ENCODE data around the gene ULK3.

The ULK3 gene

DNA sequence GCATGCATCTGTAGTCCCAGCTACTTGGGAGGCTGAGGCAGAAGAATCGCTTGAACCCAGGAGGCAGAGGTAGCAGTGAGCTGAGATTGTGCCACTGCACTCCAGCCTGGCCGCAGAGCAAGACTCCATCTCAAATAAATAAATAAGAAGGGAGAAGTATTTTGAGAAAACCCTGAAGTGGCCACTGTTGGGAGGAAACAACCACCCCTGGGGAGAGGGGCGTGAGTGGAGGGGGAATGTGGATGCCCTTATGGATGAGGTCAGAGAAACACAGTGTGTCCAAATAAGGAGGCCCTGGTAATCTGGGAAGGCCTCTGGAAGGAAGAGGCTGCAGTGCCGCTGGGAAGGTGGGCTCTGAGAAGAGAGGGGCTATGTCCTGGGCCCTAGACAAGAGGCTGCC is 20.7 kb downstream of the ULK3 start:
- DNase-seq (ENCODE audit: low spot score) = no peak

DNA sequence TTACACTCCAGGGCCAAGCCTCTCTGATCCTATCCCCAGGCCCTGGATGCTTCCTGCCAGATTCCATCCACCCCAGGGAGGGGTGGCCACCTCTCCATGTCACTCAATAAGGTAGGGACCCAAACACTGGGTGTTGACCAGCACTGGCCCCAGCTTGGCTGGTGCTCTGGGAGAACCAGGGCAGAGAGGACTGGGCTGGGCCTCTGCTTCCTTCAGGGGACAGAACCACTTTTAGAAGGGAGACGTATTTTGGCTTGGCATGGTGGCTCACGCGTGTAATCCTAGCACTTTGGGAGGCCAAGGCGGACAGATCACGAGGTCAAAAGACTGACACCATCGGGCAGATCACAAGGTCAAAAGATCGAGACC is 21.2 kb downstream of the ULK3 start:
- DNase-seq (ENCODE audit: low spot score) = no peak

- DNase-seq (ENCODE audit: low spot score) = no peak
These were observed 21.7 kb downstream of the ULK3 start for GRCh38 chr15:74821091-74821789.

DNA sequence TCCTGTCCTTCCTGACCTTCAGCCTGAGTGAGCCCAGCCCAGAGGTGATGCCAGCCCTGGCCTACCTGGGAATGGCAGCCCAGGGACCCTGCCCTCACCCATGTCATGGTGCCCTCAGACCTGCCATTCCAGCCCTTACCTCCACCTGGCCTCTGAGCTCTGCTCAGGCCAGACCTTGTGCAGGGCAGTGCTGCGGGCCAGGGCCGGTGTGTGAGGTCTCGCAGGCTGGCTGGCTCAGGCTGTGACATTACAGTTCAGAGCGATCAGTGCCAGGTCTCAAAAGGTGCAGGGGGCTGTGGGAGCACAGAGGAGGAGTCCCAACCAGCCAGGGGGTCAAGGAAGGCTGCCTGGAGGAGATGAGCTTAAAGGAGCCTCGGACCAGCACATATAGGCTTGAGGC is 22.9 kb downstream of the ULK3 start:
- no peak for DNase-seq (ENCODE audit: low spot score)

- DNase-seq (ENCODE audit: low spot score) = no peak
These were observed 25.6 kb downstream of the ULK3 start for GRCh38 chr15:74817370-74817737.

GRCh38 chr15:74816624-74817369 is 26.2 kb downstream of the ULK3 start:
- DNase-seq (ENCODE audit: low spot score) = no peak

- DNase-seq (ENCODE audit: low spot score) = no peak
These were observed 27.0 kb downstream of the ULK3 start for GRCh38 chr15:74815961-74816360.

DNA sequence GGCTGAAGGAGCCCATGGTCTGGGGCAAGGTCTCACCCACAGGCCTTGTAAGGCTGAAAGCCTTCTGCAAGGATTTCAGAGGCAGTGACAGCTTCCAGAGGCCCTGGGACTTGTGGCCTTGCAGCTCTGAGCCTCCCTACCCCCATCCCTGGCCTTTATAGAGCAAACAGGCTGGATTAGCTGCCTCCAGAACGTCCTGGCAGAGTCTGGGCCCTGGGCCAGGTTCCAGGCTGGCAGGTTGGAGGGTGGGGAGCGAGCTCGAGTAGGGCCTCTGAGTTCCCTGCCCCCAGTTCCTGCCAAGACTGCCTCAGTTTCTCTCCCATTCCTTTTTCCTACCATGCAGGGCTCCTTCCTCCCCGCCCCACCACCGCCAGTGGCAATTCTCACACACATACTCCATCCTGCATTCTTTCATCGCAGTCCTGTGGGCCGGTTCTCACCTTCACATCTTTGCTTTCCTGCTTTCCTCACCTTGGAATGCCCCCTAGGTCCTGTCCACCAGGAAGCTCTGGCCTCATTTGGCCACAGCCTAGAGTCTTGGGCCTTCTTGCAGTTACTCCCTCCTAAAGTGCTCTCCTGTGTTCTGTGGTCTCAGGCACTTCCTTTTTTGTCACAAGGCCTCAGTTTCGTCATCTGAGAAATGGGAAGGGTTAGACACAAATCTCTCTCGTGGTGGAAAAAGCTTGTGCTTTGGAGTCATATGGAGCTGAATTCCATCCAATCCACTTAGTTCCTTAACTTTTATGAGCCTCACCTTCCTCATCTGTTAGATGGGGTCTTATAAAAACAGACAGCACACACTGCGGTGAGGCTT is 27.6 kb downstream of the ULK3 start:
- DNase-seq (ENCODE audit: low spot score) = no peak

- no peak for DNase-seq (ENCODE audit: low spot score)
These were observed 30.4 kb downstream of the ULK3 start, which contains the start of gene LMAN1L for GRCh38 chr15:74812533-74812932. Gene LMAN1L (plus strand): TSS chr15:74812835. CDS start chr15:74812855, 20 bp downstream.

DNA sequence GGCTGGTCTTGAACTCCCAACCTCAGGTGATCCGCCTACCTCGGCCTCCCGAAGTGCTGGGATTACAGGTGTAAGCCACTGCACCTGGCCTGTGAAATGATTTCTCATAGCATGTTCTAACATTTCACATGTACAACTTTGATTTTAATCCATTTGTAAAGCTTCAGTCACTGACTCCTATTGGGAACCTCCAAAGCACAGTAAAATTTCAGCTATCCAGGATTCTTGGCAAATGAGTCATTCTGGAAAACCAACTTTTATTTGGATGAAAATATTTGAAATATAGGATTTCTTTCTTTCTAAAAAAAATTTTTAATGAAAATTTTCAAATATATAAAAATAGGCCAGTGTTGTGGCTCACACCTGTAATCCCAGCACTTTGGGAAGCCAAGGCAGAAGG is 33.0 kb downstream of the ULK3 start:
- DNase-seq (ENCODE audit: low spot score) = no peak

DNA sequence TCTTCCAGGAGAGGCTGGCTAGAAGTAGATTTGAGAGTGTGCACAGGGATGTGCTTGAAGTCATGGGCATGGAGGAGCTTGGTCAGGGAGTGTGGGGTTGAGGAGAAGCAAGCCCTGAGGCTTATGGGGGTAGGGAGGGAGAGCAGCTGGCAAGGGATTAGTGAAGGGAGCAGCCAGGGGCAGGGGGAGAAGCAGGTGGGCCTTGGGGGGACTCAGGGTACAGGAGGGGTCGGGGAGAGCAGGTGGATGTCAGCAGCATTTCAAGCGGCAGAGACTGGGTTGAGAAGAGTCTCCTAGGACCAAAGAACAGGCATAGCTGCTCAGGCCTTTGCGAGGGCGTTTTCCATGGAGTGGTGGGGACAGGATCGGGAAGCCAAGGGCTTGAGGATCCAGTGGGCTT is 33.7 kb downstream of the ULK3 start:
- DNase-seq (ENCODE audit: low spot score) = no peak

- no peak for DNase-seq (ENCODE audit: low spot score)
These were observed 34.1 kb downstream of the ULK3 start for GRCh38 chr15:74808840-74809229.

- DNase-seq (ENCODE audit: low spot score) = no peak
These were observed 34.7 kb downstream of the ULK3 start for GRCh38 chr15:74808078-74808839.

GRCh38 chr15:74807282-74807681 is 35.7 kb downstream of the ULK3 start:
- no peak for DNase-seq (ENCODE audit: low spot score)

- no peak for DNase-seq (ENCODE audit: low spot score)
These were observed 38.0 kb downstream of the ULK3 start for GRCh38 chr15:74804935-74805334.

DNA sequence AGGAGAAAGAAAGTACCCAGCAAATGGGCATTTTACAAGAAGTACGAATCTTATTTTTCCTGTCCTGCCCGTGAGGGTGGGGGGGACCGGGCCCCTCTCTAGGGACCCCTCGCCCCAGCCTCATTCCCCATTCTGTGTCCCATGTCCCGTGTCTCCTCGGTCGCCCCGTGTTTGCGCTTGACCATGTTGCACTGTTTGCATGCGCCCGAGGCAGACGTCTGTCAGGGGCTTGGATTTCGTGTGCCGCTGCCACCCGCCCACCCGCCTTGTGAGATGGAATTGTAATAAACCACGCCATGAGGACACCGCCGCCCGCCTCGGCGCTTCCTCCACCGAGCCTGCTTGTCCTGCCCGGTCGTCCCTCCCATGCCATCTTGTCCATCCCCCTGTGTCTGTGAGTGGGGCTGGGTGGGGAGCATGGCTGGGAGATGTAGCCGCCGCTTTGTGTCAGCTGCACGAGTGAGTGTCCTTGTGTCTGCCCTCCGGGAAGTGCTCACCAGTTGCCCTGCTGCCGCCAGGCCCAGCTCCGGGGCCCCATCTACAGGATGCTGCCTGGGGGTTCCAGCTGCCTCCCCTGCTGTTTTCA is 40.0 kb downstream of the ULK3 start:
- DNase-seq (ENCODE audit: low spot score) = no peak

DNA sequence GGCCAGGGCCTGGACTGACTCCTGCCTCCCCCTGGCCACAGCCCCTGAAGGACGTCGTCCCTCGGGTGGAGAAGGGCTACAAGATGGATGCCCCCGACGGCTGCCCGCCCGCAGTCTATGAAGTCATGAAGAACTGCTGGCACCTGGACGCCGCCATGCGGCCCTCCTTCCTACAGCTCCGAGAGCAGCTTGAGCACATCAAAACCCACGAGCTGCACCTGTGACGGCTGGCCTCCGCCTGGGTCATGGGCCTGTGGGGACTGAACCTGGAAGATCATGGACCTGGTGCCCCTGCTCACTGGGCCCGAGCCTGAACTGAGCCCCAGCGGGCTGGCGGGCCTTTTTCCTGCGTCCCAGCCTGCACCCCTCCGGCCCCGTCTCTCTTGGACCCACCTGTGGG is 40.7 kb downstream of the ULK3 start:
- DNase-seq (ENCODE audit: low spot score) = no peak

- DNase-seq (ENCODE audit: low spot score) = no peak
These were observed 41.5 kb downstream of the ULK3 start for GRCh38 chr15:74801311-74801997.

DNA sequence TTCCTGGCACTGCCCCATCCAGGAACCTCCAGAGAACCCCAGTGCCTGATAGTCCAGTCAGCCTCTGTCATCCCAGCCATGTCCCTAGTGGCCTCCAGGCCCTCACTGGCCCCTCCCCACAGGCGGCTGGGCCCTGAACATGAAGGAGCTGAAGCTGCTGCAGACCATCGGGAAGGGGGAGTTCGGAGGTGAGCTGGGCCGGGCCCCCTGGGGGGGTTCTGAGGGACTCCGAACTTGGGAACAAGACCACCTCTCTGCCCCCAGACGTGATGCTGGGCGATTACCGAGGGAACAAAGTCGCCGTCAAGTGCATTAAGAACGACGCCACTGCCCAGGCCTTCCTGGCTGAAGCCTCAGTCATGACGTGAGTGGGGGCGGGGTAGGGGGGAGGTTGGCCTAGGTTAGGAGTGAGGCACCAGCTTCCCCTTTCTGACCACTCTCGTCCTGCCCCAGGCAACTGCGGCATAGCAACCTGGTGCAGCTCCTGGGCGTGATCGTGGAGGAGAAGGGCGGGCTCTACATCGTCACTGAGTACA is 42.3 kb downstream of the ULK3 start:
- no peak for DNase-seq (ENCODE audit: low spot score)

GRCh38 chr15:74799856-74800558 is 42.9 kb downstream of the ULK3 start:
- DNase-seq (ENCODE audit: low spot score) = peak; percentile 88
